Endometrial microvascular endothelial cells (primary cell): ENCODE data around the gene RASGRF2. TPM values are rescaled to one million over a fixed set of nuclear protein-coding genes. Genes with fewer than 3 reads are reported as not detected.
"Not testable (repeated sequence)": the region's sequence is repeated elsewhere in the genome, so short reads cannot be mapped to it uniquely, and the experiment has no call there.

Source experiments
- in situ Hi-C: cut with HindIII; loops from 2 replicates; pipeline ENCODE4 v1.10.0; 2017; ENCODE audit warnings: low sequenced_read_pairs, low pct_unique_long_range_greater_than_20kb; ENCODE audit errors: inconsistent ontology term
- total RNA-seq: library from RNA; depleted of rRNA; stranded (reverse); fragments of >200 nt; gene quantifications from one replicate; pipeline ENCODE4 v1.2.3, GENCODE V29; 2015; ENCODE audit errors: inconsistent ontology term

The RASGRF2 gene
- total RNA-seq, 1 donor from 2014 or later = 12.5 TPM

DNA sequence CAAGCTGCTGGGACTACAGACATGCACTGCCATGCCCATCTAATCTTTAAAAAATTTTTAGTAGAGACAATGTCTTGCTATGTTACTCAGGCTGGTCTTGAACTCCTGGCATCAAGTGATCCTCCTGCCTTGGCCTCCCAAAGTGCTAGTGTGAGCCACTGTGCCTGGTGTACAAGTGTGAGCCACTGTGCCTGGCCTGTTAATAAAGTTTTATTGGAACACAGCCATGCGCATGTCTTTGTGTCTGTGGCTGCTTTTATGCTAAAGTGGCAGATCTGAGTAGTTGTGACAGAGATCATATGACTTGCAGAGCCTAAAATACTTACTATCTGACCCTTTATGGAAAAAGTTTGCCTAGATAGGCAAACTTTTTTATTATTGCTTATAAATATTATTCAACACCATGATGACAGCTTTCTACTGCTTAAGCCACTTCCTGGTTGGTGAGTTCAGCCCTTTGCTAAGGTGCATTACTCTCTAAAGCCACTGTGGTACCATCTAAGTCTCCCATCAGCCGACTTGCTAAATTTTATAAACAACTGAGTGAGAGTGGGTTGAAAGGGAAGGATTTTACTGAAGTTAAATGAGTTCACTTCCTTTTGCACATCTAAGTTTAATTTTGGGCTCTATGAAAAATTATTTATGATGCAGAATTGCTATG lies 133.5 kb downstream of the RASGRF2 start:
- in situ Hi-C loops = no loop called here

DNA sequence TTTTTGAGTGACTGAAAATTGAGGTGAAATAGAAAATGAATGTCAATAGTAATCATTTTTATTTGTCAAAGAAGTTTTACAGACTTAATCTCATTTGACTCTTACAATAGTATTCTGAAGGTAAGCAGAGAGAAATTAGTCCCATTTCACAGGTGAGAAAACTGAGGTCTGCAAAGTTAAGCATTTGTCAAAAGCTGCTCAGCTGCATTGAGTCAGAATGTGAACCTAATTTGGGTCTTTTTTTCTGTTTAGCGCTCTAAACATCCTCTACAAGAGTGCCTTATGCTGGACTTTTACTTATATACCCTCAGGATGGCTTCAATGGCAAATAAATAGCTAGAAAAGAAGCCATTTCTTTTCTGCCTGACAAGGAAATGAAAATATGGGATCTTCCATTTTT lies 135.7 kb downstream of the RASGRF2 start:
- in situ Hi-C loops = no loop called here

DNA sequence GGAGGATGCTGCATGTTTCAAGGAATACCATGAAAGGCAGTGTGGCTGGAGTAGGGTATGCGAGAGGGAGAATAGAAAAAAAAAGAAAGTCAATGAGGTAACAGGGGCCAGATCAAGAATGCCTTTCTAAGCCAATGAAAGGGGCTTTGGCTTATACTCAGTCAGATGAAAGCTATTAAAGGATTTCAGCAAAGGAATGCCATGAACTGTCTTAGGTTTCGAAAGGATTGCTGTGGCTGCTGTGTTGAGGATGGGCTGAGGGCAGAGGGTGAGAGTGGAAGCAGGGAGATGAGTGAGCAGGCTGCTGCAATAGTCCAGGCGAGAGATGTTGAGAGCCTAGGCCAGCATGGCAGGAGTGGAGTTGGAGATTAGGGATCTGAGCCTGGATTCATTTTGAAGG lies 137.6 kb downstream of the RASGRF2 start:
- in situ Hi-C loops = no loop called here

DNA sequence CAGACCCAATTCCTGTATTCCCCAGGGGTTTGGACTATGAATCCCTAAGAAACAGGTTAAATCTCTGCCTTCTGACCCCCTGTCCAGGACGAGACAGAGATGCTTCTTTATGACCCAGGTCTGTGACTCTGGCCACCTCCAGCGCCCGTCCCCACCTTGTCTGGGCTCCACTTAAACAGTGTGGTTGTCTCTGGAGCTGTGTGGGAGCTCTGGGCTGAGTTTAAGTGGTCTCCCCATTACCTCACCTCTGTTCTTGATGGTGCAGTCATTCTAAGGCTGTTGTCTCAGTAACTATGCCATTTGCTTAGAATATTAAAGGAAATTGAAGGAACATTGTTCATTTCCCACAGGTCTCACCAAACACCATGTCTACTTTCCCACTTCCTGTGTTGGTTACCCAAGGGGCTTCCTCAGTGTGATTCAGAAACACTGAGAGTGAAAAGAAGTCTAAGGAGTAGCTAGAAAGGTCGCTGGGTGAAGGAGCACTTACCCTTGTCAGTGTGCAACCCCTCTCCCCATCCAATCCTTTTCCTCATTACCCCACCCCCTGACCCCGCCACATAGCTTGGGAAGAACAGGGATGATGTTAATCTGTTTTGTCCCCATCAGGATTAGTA lies 145.2 kb downstream of the RASGRF2 start:
- in situ Hi-C loops = no loop called here

DNA sequence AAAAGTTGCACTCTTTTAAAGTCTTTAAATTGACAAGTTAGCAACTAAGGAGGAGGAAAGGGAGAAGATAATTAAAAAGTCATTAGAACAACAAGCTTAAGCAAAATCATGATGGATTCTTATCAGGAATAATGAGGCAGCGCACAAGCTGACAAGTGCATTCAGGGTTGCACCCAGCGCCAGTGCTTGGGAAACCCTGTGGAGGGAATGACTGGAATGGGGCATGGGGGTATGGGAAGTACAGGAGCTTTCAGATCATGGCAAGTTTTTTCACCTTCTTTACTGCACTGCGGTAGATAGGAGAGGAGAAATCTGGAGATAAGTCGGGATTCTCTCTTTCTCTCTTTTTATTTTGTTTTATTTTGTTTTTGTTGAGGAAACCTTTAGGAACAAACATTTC lies 155.1 kb downstream of the RASGRF2 start:
- in situ Hi-C loops = no loop called here

DNA sequence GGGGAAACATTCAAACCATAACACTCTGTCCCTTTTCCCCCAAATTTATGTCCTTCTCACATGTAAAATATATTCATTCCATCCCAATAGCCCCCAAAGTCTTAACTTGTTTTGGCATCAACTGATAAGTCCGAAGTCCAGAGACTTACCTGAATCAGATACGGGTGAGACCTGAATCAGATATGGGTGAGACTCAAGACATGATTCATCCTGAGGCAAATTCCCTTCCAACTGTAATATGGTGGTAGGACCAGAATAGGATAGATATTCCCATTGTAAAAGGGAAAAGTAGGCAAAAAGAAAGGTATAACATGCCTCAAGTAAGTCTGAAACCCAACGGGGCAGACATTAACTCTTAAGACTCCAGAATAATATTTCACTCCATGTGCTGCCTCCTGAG lies 157.4 kb downstream of the RASGRF2 start:
- in situ Hi-C loops = no loop called here

DNA sequence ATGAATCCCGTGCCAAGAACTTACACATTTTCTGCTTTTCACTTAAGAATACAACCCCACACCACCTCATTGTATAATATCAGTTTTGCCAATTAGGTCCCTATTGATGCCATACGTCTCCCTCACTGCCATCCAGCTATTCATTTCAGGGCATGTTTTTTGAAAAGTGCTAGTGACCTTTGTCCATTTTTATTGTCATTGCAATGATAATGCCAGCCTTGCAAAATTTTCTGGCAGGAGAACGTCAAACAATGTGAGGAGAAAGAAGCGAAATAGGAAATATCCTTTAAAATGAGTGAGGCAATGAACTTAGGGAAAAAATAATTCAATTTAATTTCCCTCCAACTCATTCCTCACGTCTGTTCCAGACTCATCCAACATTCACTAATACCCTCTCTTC lies 161.1 kb downstream of the RASGRF2 start:
- in situ Hi-C loops = no loop called here

DNA sequence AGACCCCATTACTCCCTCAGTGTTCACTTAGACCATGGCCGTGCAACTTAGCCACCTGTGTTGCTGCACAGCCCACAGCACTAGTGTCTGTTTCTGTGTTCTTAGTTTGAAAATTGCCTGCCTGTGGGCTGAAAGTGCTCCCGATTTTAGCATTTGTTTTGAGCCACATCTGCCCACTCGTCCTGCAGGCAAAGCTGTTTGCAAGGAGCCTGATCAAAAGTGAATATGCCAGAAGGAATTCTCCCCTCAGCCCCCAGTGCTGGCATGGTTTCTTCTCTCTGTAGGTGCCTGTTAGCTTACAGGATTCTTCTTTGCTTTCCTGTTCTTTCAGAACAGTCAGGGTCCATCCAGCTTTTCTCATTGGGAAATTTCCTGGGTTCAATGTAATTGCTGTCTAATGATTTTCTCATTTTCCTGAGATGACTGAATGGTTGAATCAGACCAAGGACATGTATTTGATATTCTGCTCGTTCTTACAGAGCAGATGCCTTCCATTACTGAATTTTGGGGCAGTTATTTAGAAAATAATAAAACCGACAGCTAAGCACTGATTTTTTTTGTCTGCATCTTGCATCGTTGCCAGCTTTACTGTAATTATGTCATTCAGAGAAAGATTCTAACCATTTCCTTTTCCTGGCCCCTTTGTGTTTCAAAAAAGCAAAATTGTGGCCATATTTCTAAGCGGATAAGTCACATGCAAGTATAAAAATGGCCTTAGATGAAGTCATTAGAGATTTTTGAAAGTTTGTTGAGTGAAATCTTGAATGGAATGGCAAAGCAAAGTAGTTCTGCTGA lies 161.9 kb downstream of the RASGRF2 start:
- in situ Hi-C loops = no loop called here

DNA sequence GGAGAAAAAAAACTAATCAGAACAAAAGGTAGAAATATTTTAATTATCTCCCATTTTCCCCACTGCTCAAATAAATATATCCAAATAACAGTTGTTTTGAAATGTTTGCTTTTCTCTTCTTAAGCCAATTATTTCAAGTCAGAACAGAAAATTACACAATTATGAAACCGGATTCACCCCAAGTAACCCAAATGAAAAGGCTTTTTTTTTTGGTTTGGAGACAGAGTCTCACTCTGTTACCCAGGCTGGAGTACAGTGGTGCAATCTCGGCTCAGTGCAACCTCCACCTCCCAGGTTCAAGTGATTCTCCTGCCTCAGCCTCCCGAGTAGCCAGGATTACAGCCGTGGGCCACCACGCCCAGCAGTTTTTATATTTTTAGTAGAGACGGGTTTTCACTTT lies 164.5 kb downstream of the RASGRF2 start:
- in situ Hi-C loops = not testable (repeated sequence)

DNA sequence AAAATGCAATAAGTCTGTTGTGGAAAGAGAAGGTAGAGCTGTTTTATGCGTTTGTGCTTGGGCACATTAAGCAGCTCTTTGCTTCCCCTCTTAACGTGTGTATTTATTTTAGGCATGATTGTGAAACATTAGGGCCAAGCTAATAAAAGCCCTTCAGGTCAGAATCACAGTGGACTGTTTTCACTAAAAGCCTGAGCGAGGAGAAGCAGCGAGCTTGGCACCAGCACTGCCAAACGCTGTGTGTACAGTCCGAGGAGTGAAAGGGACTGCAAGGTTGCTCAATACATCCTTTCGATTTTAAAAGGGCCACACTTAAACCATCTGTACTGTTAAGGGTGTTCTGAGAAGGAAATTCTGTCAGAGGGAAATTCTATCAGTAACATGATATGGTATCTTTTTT lies 165.8 kb downstream of the RASGRF2 start:
- in situ Hi-C loops = no loop called here

DNA sequence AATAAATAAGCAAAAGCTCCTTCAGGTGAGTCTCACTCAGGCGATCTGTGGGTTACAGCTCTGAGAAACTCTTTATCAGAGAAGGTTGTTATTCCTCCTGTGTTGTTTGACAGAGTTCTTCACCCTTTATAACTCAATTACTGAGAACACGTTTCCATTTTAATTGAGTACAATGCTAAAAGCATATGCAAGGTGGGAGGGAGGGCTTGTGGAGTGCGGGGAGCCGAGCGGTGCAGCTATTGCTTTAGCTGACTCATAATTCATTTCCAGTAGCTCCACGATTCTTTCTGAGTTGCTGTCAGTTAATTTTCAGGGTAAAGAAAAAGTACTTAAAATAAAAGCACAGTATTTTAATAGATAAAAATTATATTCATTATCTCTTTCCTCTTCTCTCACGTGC lies 168.3 kb downstream of the RASGRF2 start:
- in situ Hi-C loops = no loop called here

DNA sequence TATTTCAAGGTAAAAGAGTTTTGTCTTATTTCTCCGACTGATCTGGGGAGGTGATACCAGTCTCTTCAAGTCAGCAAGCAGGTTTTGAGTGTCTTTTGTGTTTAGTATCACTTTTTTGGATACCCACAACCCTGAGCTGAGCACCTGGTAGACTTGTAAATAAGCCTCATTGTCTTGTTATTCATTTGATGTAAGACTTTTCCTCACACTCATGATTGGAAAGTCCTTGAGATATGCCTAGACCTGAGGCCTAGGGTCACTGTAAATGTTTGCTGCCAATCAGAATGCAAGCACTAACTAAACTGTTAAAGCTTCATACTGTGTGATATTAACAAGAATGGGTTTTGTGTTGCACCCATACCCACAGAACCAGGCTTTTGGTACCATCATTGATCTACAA lies 172.2 kb downstream of the RASGRF2 start:
- in situ Hi-C loops = no loop called here

DNA sequence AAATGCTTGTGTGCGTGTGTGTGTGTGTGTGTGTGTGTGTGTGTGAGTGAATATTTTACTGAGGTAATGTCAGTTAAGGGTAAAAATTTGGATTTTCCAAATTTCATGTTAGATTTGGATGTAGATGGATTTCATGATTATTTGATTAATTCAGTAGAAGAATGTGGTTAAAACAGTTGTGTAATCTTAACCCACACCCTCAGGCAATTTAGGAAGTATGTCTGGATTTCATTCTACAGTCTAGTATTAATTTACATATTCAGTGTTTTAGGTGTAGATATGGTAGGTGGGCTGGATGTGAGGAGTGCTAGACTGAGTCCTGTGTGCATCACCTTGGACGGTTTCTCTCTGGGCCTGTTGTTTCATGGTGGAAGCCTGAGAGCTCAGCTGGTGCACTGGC lies 173.9 kb downstream of the RASGRF2 start:
- in situ Hi-C loops = no loop called here

DNA sequence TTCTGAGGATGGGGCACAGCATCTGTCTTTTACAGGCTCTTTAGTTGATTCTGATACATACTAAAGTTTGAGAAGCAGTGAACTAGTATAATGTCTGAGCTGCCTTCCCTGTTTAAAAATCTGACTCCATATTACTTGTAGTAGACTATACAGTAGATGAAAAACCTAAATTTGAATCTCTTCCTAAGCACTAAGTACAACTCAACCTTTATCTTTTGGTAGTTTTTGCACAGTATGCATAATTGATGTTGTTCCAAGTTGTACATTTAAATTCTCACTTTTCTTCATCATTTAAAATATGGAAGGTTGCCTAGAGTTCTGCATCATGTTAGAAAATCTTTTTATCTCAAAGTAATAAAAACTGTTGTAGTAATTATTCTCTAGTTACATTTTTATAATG lies 174.4 kb downstream of the RASGRF2 start:
- in situ Hi-C loops = no loop called here

DNA sequence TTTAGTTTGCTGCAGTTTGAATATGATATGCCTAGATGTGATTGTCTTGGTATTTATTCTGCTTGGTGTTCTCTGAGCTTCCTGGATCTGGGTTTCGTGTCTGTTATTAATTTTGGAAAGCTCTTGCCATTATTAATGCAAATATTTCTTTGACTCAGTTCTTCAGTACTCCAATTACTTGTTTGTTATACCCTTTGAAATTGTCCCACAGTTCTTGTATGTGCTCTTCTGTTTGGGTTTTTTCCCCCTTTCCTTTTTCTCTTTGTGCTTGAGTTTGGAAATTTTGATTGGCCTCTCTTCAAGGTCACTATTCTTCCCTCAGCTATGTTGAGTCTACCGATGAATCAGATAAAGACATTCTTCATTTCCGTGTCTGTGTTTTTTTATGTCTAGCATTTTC lies 176.4 kb downstream of the RASGRF2 start:
- in situ Hi-C loops = no loop called here

DNA sequence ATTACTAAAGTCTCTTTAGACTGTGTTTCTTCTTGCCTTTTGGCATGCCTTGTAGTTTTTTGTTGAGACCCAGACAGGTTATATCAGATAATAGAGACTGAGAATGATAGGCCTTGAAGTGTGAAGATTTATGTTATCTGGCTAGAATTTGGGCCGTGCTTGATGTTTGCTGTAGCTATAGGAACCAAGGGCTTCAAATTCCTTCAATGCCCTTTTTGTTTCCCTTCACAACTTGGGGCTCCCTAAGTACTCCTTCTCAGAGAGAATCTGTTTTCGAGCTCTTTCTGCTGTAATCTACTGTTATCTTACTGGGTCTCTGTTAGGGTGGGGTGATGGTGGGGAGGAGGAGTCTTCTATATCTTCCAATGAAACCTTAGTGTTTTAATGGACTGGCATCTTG lies 177.7 kb downstream of the RASGRF2 start:
- in situ Hi-C loops = no loop called here

DNA sequence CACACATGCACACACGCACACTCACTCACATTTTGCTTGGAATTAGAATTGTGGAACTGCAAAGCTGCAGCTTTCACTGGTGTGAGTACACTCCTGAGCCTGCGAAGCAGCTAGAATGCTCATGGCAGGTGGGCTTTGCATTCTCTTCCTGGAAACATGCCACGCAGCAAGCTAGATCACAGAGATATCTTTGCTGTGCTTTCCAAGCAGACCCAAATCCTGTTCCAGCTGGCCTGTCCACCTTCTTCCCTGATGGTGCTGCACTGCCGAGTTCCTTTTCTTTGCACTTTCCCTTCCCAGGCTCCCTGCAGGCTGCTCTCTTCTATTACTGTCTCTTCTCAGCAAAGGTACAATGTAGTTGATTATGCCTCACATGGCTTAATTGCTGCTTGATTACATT lies 180.3 kb downstream of the RASGRF2 start:
- in situ Hi-C loops = no loop called here

DNA sequence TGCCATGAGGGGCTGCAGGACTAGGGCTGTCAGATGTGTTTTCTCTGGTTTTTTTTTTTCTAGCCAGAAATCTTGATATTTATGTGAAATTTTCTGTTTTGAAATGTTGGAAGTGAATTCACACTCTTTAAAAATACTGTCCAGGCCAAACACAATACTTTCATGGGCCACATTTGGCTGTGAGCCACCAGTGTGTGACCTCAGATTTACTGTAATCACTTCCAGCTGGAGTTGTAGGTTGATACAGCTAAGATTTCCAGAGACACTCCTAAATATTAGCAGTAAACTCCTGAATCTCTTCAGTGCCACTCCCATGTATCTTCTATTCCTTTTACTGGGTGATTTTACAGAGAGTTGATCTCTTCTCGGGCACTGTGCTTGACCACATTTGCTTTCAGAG lies 180.8 kb downstream of the RASGRF2 start:
- in situ Hi-C loops = no loop called here

DNA sequence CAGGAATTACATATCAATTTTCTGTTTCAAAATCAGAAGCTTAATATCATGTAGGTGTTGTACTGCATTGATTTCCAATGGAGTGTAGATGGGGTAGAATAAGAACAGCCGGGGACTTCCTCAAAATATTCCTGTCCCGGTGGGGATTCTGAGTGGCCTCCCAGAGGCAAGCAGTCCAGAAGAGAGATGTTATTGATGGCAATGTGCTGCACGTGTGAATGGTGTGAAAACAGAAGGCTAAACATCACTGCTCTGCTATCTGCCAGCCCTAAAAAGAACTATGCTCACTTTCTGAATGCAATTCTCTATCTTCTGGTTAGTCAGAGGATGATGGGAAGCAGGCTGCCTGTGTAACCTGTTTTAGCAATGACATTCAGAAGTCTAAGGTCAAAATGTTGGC lies 181.9 kb downstream of the RASGRF2 start:
- in situ Hi-C loops = no loop called here

DNA sequence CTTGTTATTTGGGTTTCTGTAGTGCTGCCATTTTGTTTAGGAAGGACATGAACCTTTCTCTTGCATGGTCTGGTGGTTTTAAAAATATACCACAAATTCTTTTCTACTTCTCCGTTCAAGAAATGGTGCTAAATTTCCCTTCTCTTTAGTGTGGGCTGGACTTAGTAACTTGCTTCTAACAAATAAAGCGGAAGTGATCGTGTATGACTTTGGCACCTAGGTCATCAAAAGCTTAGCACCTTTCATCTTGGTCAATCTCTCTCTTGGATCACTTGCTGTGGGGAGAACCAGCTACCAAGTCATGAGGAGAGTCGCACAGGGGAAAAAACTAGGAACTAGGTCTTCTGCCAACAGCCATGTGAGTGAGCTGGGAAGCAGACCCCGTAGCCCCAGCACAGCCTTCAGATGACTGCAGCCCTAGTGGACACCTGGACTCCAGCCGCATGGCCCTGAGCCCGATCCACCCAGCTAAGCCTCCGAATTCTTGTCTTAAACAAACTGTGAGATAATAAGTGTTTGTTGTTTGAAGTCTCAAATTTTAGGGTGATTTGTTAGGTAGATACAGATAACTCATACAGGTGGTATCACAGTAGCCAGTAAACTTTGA lies 185.3 kb downstream of the RASGRF2 start:
- in situ Hi-C loops = no loop called here
